Trophoblast cell (in vitro differentiated cells and primary cell): ENCODE data around the gene PLEKHA5.
A peak's percentile ranks its signal among the peaks of the same experiment; 100 is the strongest.
"Not testable (repeated sequence)": the region's sequence is repeated elsewhere in the genome, so short reads cannot be mapped to it uniquely, and the experiment has no call there.

Source experiments
- DNase-seq, 2 donors: peaks; one replicate each; pipeline ENCODE4 v3.0.0-alpha.2; 2016
- H2AFZ ChIP-seq: 2 replicates; pipeline ENCODE4 v1.6.1; 2013; ENCODE audit warnings: low read length, moderate library complexity, mild to moderate bottlenecking; ENCODE audit not compliant: insufficient read depth, poor library complexity
- H2AK5ac ChIP-seq: 2 replicates; pipeline ENCODE4 v1.6.1; 2013; ENCODE audit warnings: mild to moderate bottlenecking, low read length
- H2BK120ac ChIP-seq: 2 replicates; pipeline ENCODE4 v1.6.1; 2013; ENCODE audit warnings: low read length, mild to moderate bottlenecking, moderate library complexity; ENCODE audit not compliant: insufficient read depth, poor library complexity
- H2BK12ac ChIP-seq: 2 replicates; pipeline ENCODE4 v1.6.1; 2013; ENCODE audit warnings: mild to moderate bottlenecking, low read length, moderate library complexity
- H2BK5ac ChIP-seq: 2 replicates; pipeline ENCODE4 v1.6.1; 2013; ENCODE audit warnings: low read length, low read depth, moderate library complexity, mild to moderate bottlenecking; ENCODE audit not compliant: poor library complexity
- H3K14ac ChIP-seq: 2 replicates; pipeline ENCODE4 v1.6.1; 2013; ENCODE audit warnings: mild to moderate bottlenecking, low read length
- H3K18ac ChIP-seq: 2 replicates; pipeline ENCODE4 v1.6.1; 2013; ENCODE audit warnings: mild to moderate bottlenecking, low read length
- H3K23ac ChIP-seq: 2 replicates; pipeline ENCODE4 v1.6.1; 2013; ENCODE audit warnings: low read length
- H3K27ac ChIP-seq: 2 replicates; pipeline ENCODE4 v1.5.1; 2013; ENCODE audit warnings: low read depth, mild to moderate bottlenecking, inconsistent platforms, low read length, moderate library complexity
- H3K27me3 ChIP-seq: 2 replicates; pipeline ENCODE4 v1.6.1; 2013; ENCODE audit warnings: inconsistent platforms, mild to moderate bottlenecking, low read length, moderate library complexity; ENCODE audit not compliant: insufficient read depth
- H3K36me3 ChIP-seq, 2 experiments: 1 replicate in 1 of 2; 2 replicates in 1 of 2; pipeline ENCODE4 v1.6.1; 2013; ENCODE audit warnings: low read length in 2 of 2, mild to moderate bottlenecking in 2 of 2, moderate library complexity in 1 of 2; ENCODE audit not compliant: insufficient read depth in 2 of 2, control insufficient read depth in 1 of 2
- H3K4ac ChIP-seq: 2 replicates; pipeline ENCODE4 v1.6.1; 2013; ENCODE audit warnings: low read depth, mild to moderate bottlenecking, low read length, moderate library complexity
- H3K4me1 ChIP-seq, 2 experiments: 1 replicate in 1 of 2; 2 replicates in 1 of 2; pipeline ENCODE4 v1.6.1; 2013; ENCODE audit warnings: low read length in 2 of 2, mild to moderate bottlenecking in 2 of 2, moderate library complexity in 1 of 2; ENCODE audit not compliant: insufficient read depth in 2 of 2, control insufficient read depth in 1 of 2
- H3K4me2 ChIP-seq: 2 replicates; pipeline ENCODE4 v1.6.1; 2013; ENCODE audit warnings: inconsistent platforms, mild to moderate bottlenecking, low read length, moderate library complexity
- H3K4me3 ChIP-seq: 2 replicates; pipeline ENCODE4 v1.5.1; 2013; ENCODE audit warnings: mild to moderate bottlenecking, low read depth, low read length, inconsistent platforms
- H3K79me1 ChIP-seq: one replicate; pipeline ENCODE4 v1.6.1; 2013; ENCODE audit warnings: low read length
- H3K79me2 ChIP-seq: 2 replicates; pipeline ENCODE4 v1.6.1; 2013; ENCODE audit warnings: low read length, mild to moderate bottlenecking; ENCODE audit not compliant: control insufficient read depth, insufficient read depth, poor library complexity
- H3K9ac ChIP-seq: 2 replicates; pipeline ENCODE4 v1.6.1; 2013; ENCODE audit warnings: mild to moderate bottlenecking, low read length
- H3K9me3 ChIP-seq: 2 replicates; pipeline ENCODE4 v1.6.1; 2013; ENCODE audit warnings: low read depth, mild to moderate bottlenecking, control low read depth, inconsistent platforms, low read length; ENCODE audit not compliant: insufficient read depth
- H4K12ac ChIP-seq: 2 replicates; pipeline ENCODE4 v1.6.1; 2013; ENCODE audit warnings: low read depth, mild to moderate bottlenecking, low read length, moderate library complexity
- H4K8ac ChIP-seq: 2 replicates; pipeline ENCODE4 v1.6.1; 2013; ENCODE audit warnings: low read depth, mild to moderate bottlenecking, low read length, moderate library complexity
- H4K91ac ChIP-seq: one replicate; pipeline ENCODE4 v1.6.1; 2013; ENCODE audit warnings: low read depth, mild to moderate bottlenecking, low read length, moderate library complexity
- WGBS: extraction: QIAGEN DNeasy Blood & Tissue Kit; methylation state at CpG from one replicate; pipeline ENCODE4 v1.1.7; 2013; ENCODE audit warnings: missing lambda C conversion rate; ENCODE audit not compliant: insufficient read length, insufficient coverage; ENCODE audit errors: extremely low coverage; 5-methylcytosine and 5-hydroxymethylcytosine counted together

PLEKHA5 gene

DNA sequence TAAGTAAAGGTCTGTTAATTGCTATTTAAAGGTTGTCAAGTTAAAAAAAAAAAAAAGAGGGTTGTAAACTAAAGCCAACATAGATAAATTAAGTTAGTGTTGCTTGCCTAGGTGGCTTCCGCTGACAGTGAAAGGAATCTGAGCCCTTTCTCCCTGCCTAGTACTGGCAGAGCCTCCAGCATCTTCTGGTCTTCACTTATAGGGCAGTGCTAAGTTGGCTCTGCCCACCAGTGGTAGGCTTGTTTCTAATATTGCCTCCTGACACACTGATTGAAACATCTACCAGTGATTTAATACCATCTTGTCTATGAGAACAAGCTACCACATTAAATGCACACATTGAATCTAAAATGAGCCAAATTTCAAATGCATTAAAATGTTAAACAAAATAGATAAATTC lies 39.7 kb downstream of the PLEKHA5 start:
- Histone ChIP-seq H3K4me1 (peaks cover 2 to 5% of the 10 kb centered on the region in 2 experiments), H3K4ac (peak overlapping the region; percentile 79), H3K18ac (no peak overlapping the region), H3K27ac (no peak overlapping the region), H3K23ac (no peak overlapping the region), H3K4me3 (no peak overlapping the region), H4K8ac (no peak overlapping the region), H3K27me3 (no peaks in the 10 kb centered on the region), H3K4me2 (no peak overlapping the region), H2BK12ac (no peak overlapping the region), H2AK5ac (no peak overlapping the region), H3K36me3 (no peaks in the 10 kb centered on the region), H4K91ac (no peak overlapping the region), H2AFZ (no peak overlapping the region), H3K9ac (no peak overlapping the region), H3K79me1 (no peaks in the 10 kb centered on the region), H3K14ac (no peak overlapping the region), H4K12ac (no peak overlapping the region), H2BK120ac (no peak overlapping the region), H3K9me3 (no peaks in the 10 kb centered on the region), H3K79me2 (peaks cover 2% of the 10 kb centered on the region), H2BK5ac (no peak overlapping the region)
- WGBS: no CpG with 5 or more reads among the region's 1 CpG
- no peak for DNase-seq

DNA sequence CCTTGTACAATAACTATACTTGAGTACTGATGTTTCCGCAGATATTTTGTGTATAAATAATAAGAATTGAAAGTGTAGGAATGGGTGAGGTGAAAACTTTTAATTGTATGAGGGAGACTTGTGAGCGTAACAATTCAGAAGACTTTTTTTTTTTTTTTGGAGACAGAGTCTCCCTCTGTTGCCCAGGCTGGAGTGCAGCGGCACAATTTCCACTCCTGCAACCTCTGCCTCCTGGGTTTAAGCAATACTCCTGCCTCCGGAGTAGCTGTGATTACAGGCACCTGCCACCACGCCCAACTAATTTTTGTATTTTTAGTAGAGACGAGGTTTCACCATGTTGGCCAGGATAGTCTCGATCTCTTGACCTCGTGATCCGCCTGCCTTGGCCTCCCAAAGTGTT lies 40.8 kb downstream of the PLEKHA5 start:
- not testable (repeated sequence) for H2BK12ac ChIP-seq, H3K4ac ChIP-seq, H2AFZ ChIP-seq, H3K36me3 ChIP-seq, H3K79me1 ChIP-seq, H2BK120ac ChIP-seq, H3K4me2 ChIP-seq, H3K79me2 ChIP-seq, H3K9ac ChIP-seq, H3K23ac ChIP-seq, H3K4me1 ChIP-seq, H3K18ac ChIP-seq, H4K91ac ChIP-seq, H2AK5ac ChIP-seq, H2BK5ac ChIP-seq, H3K14ac ChIP-seq, H4K12ac ChIP-seq, H3K4me3 ChIP-seq, H4K8ac ChIP-seq, H3K9me3 ChIP-seq, H3K27ac ChIP-seq, H3K27me3 ChIP-seq
- peak; percentile 43 to 55 for DNase-seq
- 100% methylated on average over 2 of the region's 9 CpGs for WGBS

DNA sequence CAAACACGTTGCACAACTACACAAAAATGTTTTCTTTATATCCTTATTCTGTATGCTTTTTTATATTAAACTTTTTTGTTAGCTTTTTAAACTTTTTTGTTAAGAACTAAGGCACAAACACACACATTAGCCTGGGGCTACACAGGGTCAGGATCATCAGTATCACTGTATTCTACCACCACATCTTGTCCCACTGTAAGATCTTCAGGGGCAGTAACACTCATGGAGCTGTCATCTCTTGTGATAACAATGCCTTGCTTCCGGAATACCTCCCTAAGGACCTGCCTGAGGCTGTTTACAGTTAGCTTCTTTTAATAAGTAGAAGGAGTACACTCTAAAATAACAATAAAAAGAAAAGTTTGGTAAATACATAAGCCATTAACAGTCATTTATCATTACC lies 42.2 kb downstream of the PLEKHA5 start:
- Histone ChIP-seq H3K4ac (no peak overlapping the region), H4K8ac (no peak overlapping the region), H3K9me3 (no peaks in the 10 kb centered on the region), H2BK12ac (no peak overlapping the region), H4K91ac (no peak overlapping the region), H2BK5ac (no peak overlapping the region), H2AK5ac (no peak overlapping the region), H3K27ac (no peak overlapping the region), H3K27me3 (no peaks in the 10 kb centered on the region), H3K4me1 (no peaks in the 10 kb centered on the region), H3K14ac (no peak overlapping the region), H3K18ac (no peak overlapping the region), H4K12ac (no peak overlapping the region), H3K4me2 (no peak overlapping the region), H2AFZ (no peak overlapping the region), H3K9ac (no peak overlapping the region), H3K79me2 (no peaks in the 10 kb centered on the region), H3K4me3 (no peak overlapping the region), H3K36me3 (peaks cover 2 to 3% of the 10 kb centered on the region in 2 experiments), H2BK120ac (no peak overlapping the region), H3K79me1 (no peaks in the 10 kb centered on the region), H3K23ac (no peak overlapping the region)
- no CpG with 5 or more reads among the region's 2 CpGs for WGBS
- DNase-seq: peak; percentile 78 to 93

DNA sequence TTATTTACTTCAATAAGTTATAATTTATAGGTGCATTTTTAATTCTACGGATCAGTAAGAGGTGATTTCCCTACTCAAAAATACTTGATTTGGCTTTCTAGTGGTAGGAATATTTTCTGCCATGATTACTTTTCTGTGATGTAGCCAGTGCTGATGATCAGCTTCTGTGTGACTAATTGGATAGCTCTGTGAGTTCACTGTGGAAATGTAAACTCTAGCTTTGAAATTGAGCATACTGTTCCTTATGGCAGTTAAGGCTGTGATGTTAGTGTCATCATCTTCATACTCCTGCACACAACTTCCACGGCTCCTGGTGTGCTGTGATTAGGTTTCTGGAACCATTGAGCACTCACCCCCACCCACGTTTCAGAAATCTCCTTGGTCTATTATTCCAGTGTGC lies 48.2 kb downstream of the PLEKHA5 start:
- Histone ChIP-seq H3K14ac (no peak overlapping the region), H3K36me3 (peaks cover 2 to 6% of the 10 kb centered on the region in 2 experiments), H2BK12ac (no peak overlapping the region), H3K27ac (no peak overlapping the region), H4K12ac (no peak overlapping the region), H3K4ac (no peak overlapping the region), H3K18ac (no peak overlapping the region), H3K27me3 (no peaks in the 10 kb centered on the region), H3K4me3 (no peak overlapping the region), H2BK5ac (no peak overlapping the region), H3K79me2 (no peaks in the 10 kb centered on the region), H3K4me1 (no peaks in the 10 kb centered on the region), H3K9ac (no peak overlapping the region), H2AFZ (no peak overlapping the region), H4K91ac (no peak overlapping the region), H3K23ac (no peak overlapping the region), H2AK5ac (no peak overlapping the region), H3K79me1 (no peaks in the 10 kb centered on the region), H3K4me2 (no peak overlapping the region), H4K8ac (no peak overlapping the region), H3K9me3 (no peaks in the 10 kb centered on the region), H2BK120ac (no peak overlapping the region)
- no peak for DNase-seq
- WGBS: no CpG with 5 or more reads among the region's 3 CpGs
